ENCODE data around the gene POTEB.
"Not testable (repeated sequence)": the region's sequence is repeated elsewhere in the genome, so short reads cannot be mapped to it uniquely, and the experiment has no call there.

DNA sequence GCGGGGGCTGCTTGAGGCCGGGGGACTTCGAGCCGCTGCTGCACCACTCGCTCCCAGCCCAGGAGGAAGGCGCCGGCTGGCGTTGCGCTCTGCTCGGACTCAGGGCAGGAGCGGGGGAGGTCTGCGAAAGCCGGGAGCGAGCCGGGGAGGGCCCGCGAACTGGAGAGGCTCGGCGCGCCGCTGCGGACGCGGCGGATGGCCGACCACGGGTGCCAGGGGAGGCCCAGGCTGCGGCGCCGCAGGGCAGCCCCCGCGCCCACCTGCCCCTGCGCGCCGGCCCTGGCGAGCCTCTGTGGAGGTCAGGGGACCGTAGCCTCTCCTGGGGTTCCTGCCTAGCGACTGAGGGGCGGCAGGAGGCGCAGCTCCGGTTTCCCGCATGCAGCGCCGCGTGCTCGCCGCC, 12.0 kb upstream of the POTEB start:
- TF ChIP-seq CTCF (IDR thresholded peaks at IDR 0.05 in 2 of 3, conservative IDR thresholded peaks at IDR 0.05 in 1 of 3; ENCODE audit: insufficient read depth in 2 of 3, low read depth in 1 of 3, low read length in 3 of 3); STAG1 (CRISPR knock-in tag; IDR thresholded peaks at IDR 0.05; ENCODE audit: borderline replicate concordance); ZNF785 (CRISPR knock-in tag; IDR thresholded peaks at IDR 0.05); CBX8 (IDR thresholded peaks at IDR 0.05; ENCODE audit: borderline replicate concordance, extremely low read depth, low read depth, low read length, poor library complexity, severe bottlenecking): not testable (repeated sequence)
- TF ChIP-seq, protein P1, sequence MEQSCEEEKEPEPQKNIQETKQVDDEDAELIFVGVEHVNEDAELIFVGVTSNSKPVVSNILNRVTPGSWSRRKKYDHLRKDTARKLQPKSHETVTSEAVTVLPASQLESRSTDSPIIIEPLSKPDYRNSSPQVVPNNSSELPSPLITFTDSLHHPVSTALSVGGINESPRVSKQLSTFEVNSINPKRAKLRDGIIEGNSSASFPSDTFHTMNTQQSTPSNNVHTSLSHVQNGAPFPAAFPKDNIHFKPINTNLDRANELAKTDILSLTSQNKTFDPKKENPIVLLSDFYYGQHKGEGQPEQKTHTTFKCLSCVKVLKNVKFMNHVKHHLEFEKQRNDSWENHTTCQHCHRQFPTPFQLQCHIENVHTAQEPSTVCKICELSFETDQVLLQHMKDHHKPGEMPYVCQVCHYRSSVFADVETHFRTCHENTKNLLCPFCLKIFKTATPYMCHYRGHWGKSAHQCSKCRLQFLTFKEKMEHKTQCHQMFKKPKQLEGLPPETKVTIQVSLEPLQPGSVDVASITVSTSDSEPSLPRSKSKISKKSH (CRISPR knock-in tag; IDR thresholded peaks at IDR 0.05): not testable (repeated sequence)
